Measurements from ENCODE around the gene VCY.
"Not testable (repeated sequence)": the region's sequence is repeated elsewhere in the genome, so short reads cannot be mapped to it uniquely, and the experiment has no call there.

GRCh38 chrY:13942406-13942805, 43.9 kb downstream of the VCY start:
- TF ChIP-seq CTCF, EP300, POLR2AphosphoS5 (IDR thresholded peaks at IDR 0.05): not testable (repeated sequence)

Data from stomach (tissue), 4 donors.